H1 (cell line): ENCODE measurements around the gene TMPRSS9. TPM values are rescaled to one million over a fixed set of nuclear protein-coding genes. Genes with fewer than 3 reads are reported as not detected.

Source experiments
- microRNA-seq, 2 experiments: library from miRNA; unstranded; fragments of <30 nt; microRNA quantifications; one replicate each; pipeline versions ENCODE4 to v1.2.0, GENCODE V29; 2016 to 2020; ENCODE audit warnings: borderline microRNAs expressed in 2 of 2, borderline number of aligned reads in 2 of 2, borderline replicate concordance in 1 of 2
- polyA plus RNA-seq, 7 experiments: library from polyadenylated mRNA; depleted of rRNA in 3 of 7; stranded (reverse) in 5 of 7; unstranded in 2 of 7; fragments of >200 nt in 5 of 7; fragments of 200-250 nt in 2 of 7; gene quantifications; 1 replicate in 5 of 7; 2 replicates in 1 of 7; 4 replicates in 1 of 7; pipeline versions ENCODE4 v1.2.1 to v1.2.3, GENCODE V29; 2011 to 2013; ENCODE audit warnings: missing spikeins in 2 of 7, mixed read lengths in 2 of 7
- total RNA-seq: library from RNA; stranded (reverse); fragmentation: NEBNext Ultra II Directional; extraction: Animal tissue kit (Norgen Biotek cat#: 25700); gene quantifications from 2 replicates; pipeline ENCODE4 v1.2.1, GENCODE V29; 2021

The TMPRSS9 gene
- total and polyA plus RNA-seq, 2 of the 8 experiments (the other 6 are each of a cell fraction or from before 2014, with no cell fraction given): 0.15 to 0.19 TPM

Small RNA genes lying within 50 kb of the gene (microRNA-seq; reads per million reads assigned to microRNA genes)
- gene MIR7108: 0 to 1.0 reads per million in 2 experiments

Other genes starting within 250 kb of the TMPRSS9 start
- gene AP3D1, start 208.7 kb upstream of the TMPRSS9 start, total RNA-seq: 174 and 184 TPM in 2 replicates
- gene AP3D1, start 208.7 kb upstream of the TMPRSS9 start, polyA plus RNA-seq (2011; rRNA removed): 161 and 227 TPM in 2 replicates
- 74.8 and 76.3 TPM in 2 replicates for gene DOT1L, start 196.3 kb upstream of the TMPRSS9 start, total RNA-seq
- 17.5 and 39.8 TPM in 2 replicates for gene DOT1L, start 196.3 kb upstream of the TMPRSS9 start, polyA plus RNA-seq (2011; rRNA removed)
- gene PLEKHJ1, start 123.9 kb upstream of the TMPRSS9 start, total RNA-seq: 135 TPM in 2 replicates
- 187 and 235 TPM in 2 replicates for gene PLEKHJ1, start 123.9 kb upstream of the TMPRSS9 start, polyA plus RNA-seq (2011; rRNA removed)
- gene SF3A2, start 123.4 kb upstream of the TMPRSS9 start, total RNA-seq: 142 and 146 TPM in 2 replicates
- gene SF3A2, start 123.4 kb upstream of the TMPRSS9 start, polyA plus RNA-seq (2011; rRNA removed): 15.3 and 31.2 TPM in 2 replicates
- 13.0 and 15.4 TPM in 2 replicates for gene AMH, start 110.9 kb upstream of the TMPRSS9 start, total RNA-seq
- 10.5 and 19.3 TPM in 2 replicates for gene AMH, start 110.9 kb upstream of the TMPRSS9 start, polyA plus RNA-seq (2011; rRNA removed)
- gene JSRP1, start 103.8 kb upstream of the TMPRSS9 start, total RNA-seq: 0.56 and 1.7 TPM in 2 replicates
- gene JSRP1, start 103.8 kb upstream of the TMPRSS9 start, polyA plus RNA-seq (2011; rRNA removed): 0.24 and 0.53 TPM in 2 replicates
- not detected in 2 replicates for gene PEAK3, start 78.1 kb upstream of the TMPRSS9 start, total RNA-seq
- not detected in 2 replicates for gene PEAK3, start 78.1 kb upstream of the TMPRSS9 start, polyA plus RNA-seq (2011; rRNA removed)
- gene LINGO3, start 52.1 kb upstream of the TMPRSS9 start, total RNA-seq: 0.13 TPM in 1 of 2 replicates, not detected in the other
- 0.59 and 0.93 TPM in 2 replicates for gene LINGO3, start 52.1 kb upstream of the TMPRSS9 start, polyA plus RNA-seq (2011; rRNA removed)
- 228 and 238 TPM in 2 replicates for gene LSM7, start 31.7 kb upstream of the TMPRSS9 start, total RNA-seq
- 1,335 and 1,623 TPM in 2 replicates for gene LSM7, start 31.7 kb upstream of the TMPRSS9 start, polyA plus RNA-seq (2011; rRNA removed)
- 52.6 and 55.7 TPM in 2 replicates for gene SPPL2B, start 31.6 kb upstream of the TMPRSS9 start, total RNA-seq
- 34.8 and 83.1 TPM in 2 replicates for gene SPPL2B, start 31.6 kb upstream of the TMPRSS9 start, polyA plus RNA-seq (2011; rRNA removed)
- gene TIMM13, start 67.3 kb downstream of the TMPRSS9 start, total RNA-seq: 275 and 277 TPM in 2 replicates
- 270 and 410 TPM in 2 replicates for gene TIMM13, start 67.3 kb downstream of the TMPRSS9 start, polyA plus RNA-seq (2011; rRNA removed)
- gene LMNB2, start 96.7 kb downstream of the TMPRSS9 start, total RNA-seq: 177 and 179 TPM in 2 replicates
- 287 and 360 TPM in 2 replicates for gene LMNB2, start 96.7 kb downstream of the TMPRSS9 start, polyA plus RNA-seq (2011; rRNA removed)
- gene GADD45B, start 115.9 kb downstream of the TMPRSS9 start, total RNA-seq: 11.0 and 11.4 TPM in 2 replicates
- gene GADD45B, start 115.9 kb downstream of the TMPRSS9 start, polyA plus RNA-seq (2011; rRNA removed): 7.4 and 12.1 TPM in 2 replicates